ENCODE measurements around the gene RERE. TPM values are rescaled to one million over a fixed set of nuclear protein-coding genes. Genes with fewer than 3 reads are reported as not detected.

Gene RERE
- total and polyA plus RNA-seq, 12 donors: 33.4 to 146 (median 72.7) TPM

- Histone ChIP-seq H3K27ac (peak overlapping the region in 4 of 5 donors; percentile 40 to 73 (median 54)), H3K4me1 (replicated peaks in 1 of 2) (peaks cover 66 to 91% of the 10 kb centered on the region in 2 donors), H3K36me3 (replicated peaks in 1 of 2) (peaks cover 0 to 48% of the 10 kb centered on the region in 2 donors), H3K9me3 (replicated peaks in 1 of 3) (no peaks in the 10 kb centered on the region), H3K27me3 (no peaks in the 10 kb centered on the region), H3K4me3 (peak overlapping the region in 1 of 4 donors; percentile 26)
- 35 to 45% (median 41%) methylated on average over 7 of the region's 7 CpGs for WGBS, 4 donors
- intact Hi-C loops (cut with DNase I): no loop called here
- DNase-seq: peak in 3 of 7 donors; percentile 39 to 53 (median 51)
- TF ChIP-seq POLR2A (IDR thresholded peaks at IDR 0.05) (no peak), CTCF (IDR thresholded peaks at IDR 0.05) (no peak)
These were observed 401.7 kb downstream of the RERE start for GRCh38 chr1:8415526-8416278.

GRCh38 chr1:8412183-8412831 lies 405.1 kb downstream of the RERE start:
- H3K4me3 ChIP-seq: peak overlapping the region in 1 of 4 donors; percentile 11
- no peaks in the 10 kb centered on the region for H3K9me3 ChIP-seq (replicated peaks in 1 of 3)
- peak in 6 of 7 donors; percentile 47 to 72 (median 67) for DNase-seq
- peak overlapping the region; percentile 70 to 92 (median 87) for H3K27ac ChIP-seq
- WGBS, 4 donors: 30 to 45% (median 39%) methylated on average over 8 of the region's 8 CpGs
- TF ChIP-seq CTCF (IDR thresholded peaks at IDR 0.05) (peak in 4 of 6 experiments; percentile 22 to 38 (median 32)), POLR2A (IDR thresholded peaks at IDR 0.05) (peak in 1 of 2 donors; percentile 80)
- peaks cover 74 to 91% of the 10 kb centered on the region in 2 donors for H3K4me1 ChIP-seq (replicated peaks in 1 of 2)
- intact Hi-C loops (cut with DNase I): no loop called here
- H3K27me3 ChIP-seq: no peaks in the 10 kb centered on the region
- H3K36me3 ChIP-seq (replicated peaks in 1 of 2): peaks cover 0 to 27% of the 10 kb centered on the region in 2 donors

- 40 to 55% (median 49%) methylated on average over 7 of the region's 7 CpGs for WGBS, 4 donors
- peak overlapping the region in 1 of 4 donors; percentile 11 for H3K4me3 ChIP-seq
These were observed 405.6 kb downstream of the RERE start for GRCh38 chr1:8411803-8412182.

More at GRCh38 chr1:8411803-8412182, 405.6 kb downstream of the RERE start:
- Histone ChIP-seq H3K36me3 (replicated peaks in 1 of 2) (peaks cover 0 to 25% of the 10 kb centered on the region in 2 donors), H3K9me3 (replicated peaks in 1 of 3) (no peaks in the 10 kb centered on the region), H3K27me3 (no peaks in the 10 kb centered on the region), H3K4me1 (replicated peaks in 1 of 2) (peaks cover 74 to 91% of the 10 kb centered on the region in 2 donors), H3K27ac (peak overlapping the region; percentile 70 to 92 (median 87))
- intact Hi-C loops (cut with DNase I): no loop called here
- no peak for TF ChIP-seq POLR2A (IDR thresholded peaks at IDR 0.05)
- TF ChIP-seq CTCF (IDR thresholded peaks at IDR 0.05): no peak
- peak in 1 of 7 donors; percentile 15 for DNase-seq

Data from adrenal gland (tissue), 12 donors.